Keratinocyte (primary cell): Measurements from ENCODE around the gene SIK3. TPM values are rescaled to one million over a fixed set of nuclear protein-coding genes. Genes with fewer than 3 reads are reported as not detected.

Experiments
- DNase-seq: peaks from one replicate; pipeline ENCODE4 v3.0.0-alpha.2; 2011; ENCODE audit warnings: low read depth, missing footprints, low spot score
- FAIRE-seq: peaks from 2 replicates; lab custom pipeline; 2011; peaks lifted over from hg19 to GRCh38; lab: Jason Lieb, UNC
- H2AFZ ChIP-seq: 2 replicates; pipeline ENCODE4 v1.6.0; 2012; ENCODE audit warnings: low read length, control low read depth, inconsistent platforms; ENCODE audit not compliant: control insufficient read depth
- H3K27ac ChIP-seq: 2 replicates; pipeline ENCODE4 v1.5.1; 2011; ENCODE audit warnings: low read length; ENCODE audit not compliant: control insufficient read depth, insufficient read depth
- H3K27me3 ChIP-seq: 3 replicates; pipeline ENCODE4 v1.6.0; 2011; ENCODE audit warnings: low read length; ENCODE audit not compliant: control insufficient read depth, insufficient read depth; ENCODE audit errors: extremely low read depth
- H3K36me3 ChIP-seq, 2 experiments: 2 replicates in 1 of 2; 3 replicates in 1 of 2; pipeline ENCODE4 v1.5.1; 2011; ENCODE audit warnings: low read length in 2 of 2, mild to moderate bottlenecking in 1 of 2; ENCODE audit not compliant: control insufficient read depth in 2 of 2, insufficient read depth in 2 of 2; ENCODE audit errors: extremely low read depth in 1 of 2
- H3K4me1 ChIP-seq: 3 replicates; pipeline ENCODE4 v1.5.1; 2011; ENCODE audit warnings: low read length; ENCODE audit not compliant: control insufficient read depth, insufficient read depth; ENCODE audit errors: extremely low read depth
- H3K4me2 ChIP-seq: 3 replicates; pipeline ENCODE4 v1.6.0; 2011; ENCODE audit warnings: low read depth, low read length; ENCODE audit not compliant: control insufficient read depth, insufficient read depth; ENCODE audit errors: extremely low read depth
- H3K4me3 ChIP-seq, 3 experiments: fragments of 200-600 bp in 1 of 3; sonication (generic) in 1 of 3; 2 replicates in 2 of 3; 3 replicates in 1 of 3; pipeline ENCODE4 v1.5.1; 2011 to 2016; ENCODE audit warnings: low read length in 3 of 3, mild to moderate bottlenecking in 3 of 3, control low read depth in 2 of 3, inconsistent platforms in 1 of 3, low read depth in 1 of 3, mixed read lengths in 1 of 3, mixed run types in 1 of 3, moderate library complexity in 1 of 3; ENCODE audit not compliant: control insufficient read depth in 2 of 3, insufficient read depth in 2 of 3; ENCODE audit errors: extremely low read depth in 1 of 3
- H3K79me2 ChIP-seq: 2 replicates; pipeline ENCODE4 v1.6.0; 2012; ENCODE audit warnings: low read length; ENCODE audit not compliant: control insufficient read depth, insufficient read depth
- H3K9ac ChIP-seq: 3 replicates; pipeline ENCODE4 v1.6.0; 2011; ENCODE audit warnings: low read length; ENCODE audit not compliant: control insufficient read depth, insufficient read depth; ENCODE audit errors: extremely low read depth
- H3K9me1 ChIP-seq: 3 replicates; pipeline ENCODE4 v1.6.0; 2011; ENCODE audit warnings: low read length; ENCODE audit not compliant: control insufficient read depth, insufficient read depth; ENCODE audit errors: extremely low read depth
- H3K9me3 ChIP-seq: 2 replicates; pipeline ENCODE4 v1.5.1; 2012; ENCODE audit warnings: low read depth, low read length; ENCODE audit not compliant: control insufficient read depth
- H4K20me1 ChIP-seq: 3 replicates; pipeline ENCODE4 v1.6.0; 2011; ENCODE audit warnings: low read length; ENCODE audit not compliant: control insufficient read depth, insufficient read depth; ENCODE audit errors: extremely low read depth
- CTCF ChIP-seq, 3 experiments: IDR thresholded peaks in 1 of 3; conservative IDR thresholded peaks in 1 of 3; optimal IDR thresholded peaks in 1 of 3; 2 replicates in 2 of 3; 3 replicates in 1 of 3; pipeline versions ENCODE3 to v1.5.1; 2011; ENCODE audit warnings: low read length in 3 of 3, mild to moderate bottlenecking in 3 of 3, moderate library complexity in 2 of 3, control low read depth in 1 of 3, inconsistent platforms in 1 of 3; ENCODE audit not compliant: insufficient read depth in 2 of 3; ENCODE audit errors: extremely low read depth in 1 of 3
- EZH2 ChIP-seq: IDR thresholded peaks from one replicate; pipeline ENCODE4 v1.6.1; 2012; ENCODE audit warnings: inconsistent platforms, mild to moderate bottlenecking, low read length, moderate library complexity
- dilution Hi-C: fragments of 300-500 bp; cut with MboI; formaldehyde crosslinking; loops from one replicate; pipeline ENCODE4 v1.7.0; 2020; ENCODE audit warnings: low sequenced_read_pairs; ENCODE audit not compliant: extremely low pct_ligation_motif_present
- polyA plus RNA-seq, 5 experiments: library from polyadenylated mRNA; depleted of rRNA in 3 of 5; stranded (reverse) in 3 of 5; stranded (forward) in 1 of 5; unstranded in 1 of 5; fragments of >200 nt; gene quantifications; 1 replicate in 1 of 5; 2 replicates in 3 of 5; 3 replicates in 1 of 5; pipeline versions ENCODE4 v1.2.1 to v1.2.3, GENCODE V29; 2011 to 2012; ENCODE audit warnings: missing spikeins in 2 of 5, low read depth in 1 of 5, low replicate concordance in 1 of 5

SIK3 gene
- polyA plus RNA-seq, 1 donor (not counting 4 experiments of a cell fraction or from before 2014, with no cell fraction given): 8.2 TPM

GRCh38 chr11:116917632-116918031, 180.6 kb downstream of the SIK3 start:
- Histone ChIP-seq H4K20me1 (no peaks in the 10 kb centered on the region), H3K4me3 (no peak overlapping the region), H3K27ac (no peak overlapping the region), H3K36me3 (peaks cover 0 to 4% of the 10 kb centered on the region in 2 experiments), H3K9me1 (no peaks in the 10 kb centered on the region), H3K79me2 (no peaks in the 10 kb centered on the region), H3K9ac (no peak overlapping the region), H3K27me3 (no peaks in the 10 kb centered on the region), H3K9me3 (no peaks in the 10 kb centered on the region), H3K4me2 (no peak overlapping the region), H2AFZ (no peak overlapping the region), H3K4me1 (peaks cover 3% of the 10 kb centered on the region)
- DNase-seq (no peak), FAIRE-seq (no peak)
- dilution Hi-C loops: no loop called here
- no peak for TF ChIP-seq EZH2
- no peak for TF ChIP-seq CTCF (optimal IDR thresholded peaks at IDR 0.05 in 1 of 3, IDR thresholded peaks at IDR 0.05 in 1 of 3, conservative IDR thresholded peaks at IDR 0.05 in 1 of 3; ENCODE audit: extremely low read depth in 1 of 3, insufficient read depth in 2 of 3, low read length in 3 of 3)

GRCh38 chr11:116916886-116917285, 181.3 kb downstream of the SIK3 start:
- dilution Hi-C loops: no loop called here
- no peaks in the 10 kb centered on the region for H3K79me2 ChIP-seq
- H4K20me1 ChIP-seq: no peaks in the 10 kb centered on the region
- H3K9ac ChIP-seq: no peak overlapping the region
- no peak overlapping the region for H3K4me3 ChIP-seq
- H3K27ac ChIP-seq: no peak overlapping the region
- no peak for TF ChIP-seq CTCF (optimal IDR thresholded peaks at IDR 0.05 in 1 of 3, IDR thresholded peaks at IDR 0.05 in 1 of 3, conservative IDR thresholded peaks at IDR 0.05 in 1 of 3; ENCODE audit: extremely low read depth in 1 of 3, insufficient read depth in 2 of 3, low read length in 3 of 3)
- no peak for TF ChIP-seq EZH2
- H3K27me3 ChIP-seq: no peaks in the 10 kb centered on the region
- peaks cover 3% of the 10 kb centered on the region for H3K4me1 ChIP-seq
- H3K9me1 ChIP-seq: no peaks in the 10 kb centered on the region
- H3K36me3 ChIP-seq: peaks cover 0 to 4% of the 10 kb centered on the region in 2 experiments
- H3K4me2 ChIP-seq: no peak overlapping the region
- no peak overlapping the region for H2AFZ ChIP-seq
- FAIRE-seq (no peak), DNase-seq (no peak)
- H3K9me3 ChIP-seq: no peaks in the 10 kb centered on the region
